H1 (cell line): ENCODE data around the gene NEDD4L. TPM values are rescaled to one million over a fixed set of nuclear protein-coding genes. Genes with fewer than 3 reads are reported as not detected.

ENCODE experiments used
- CHD7 ChIP-seq: fragments of 300-600 bp; sonication (generic); IDR thresholded peaks from 2 replicates; pipeline ENCODE4 v1.7.1; 2012; ENCODE audit warnings: low read length, moderate library complexity, mild to moderate bottlenecking, inconsistent platforms; ENCODE audit not compliant: insufficient replicate concordance
- polyA plus RNA-seq, 7 experiments: library from polyadenylated mRNA; depleted of rRNA in 3 of 7; stranded (reverse) in 5 of 7; unstranded in 2 of 7; fragments of >200 nt in 5 of 7; fragments of 200-250 nt in 2 of 7; gene quantifications; 1 replicate in 5 of 7; 2 replicates in 1 of 7; 4 replicates in 1 of 7; pipeline versions ENCODE4 v1.2.1 to v1.2.3, GENCODE V29; 2011 to 2013; ENCODE audit warnings: missing spikeins in 2 of 7, mixed read lengths in 2 of 7
- total RNA-seq: library from RNA; stranded (reverse); fragmentation: NEBNext Ultra II Directional; extraction: Animal tissue kit (Norgen Biotek cat#: 25700); gene quantifications from 2 replicates; pipeline ENCODE4 v1.2.1, GENCODE V29; 2021

NEDD4L gene
- total and polyA plus RNA-seq, 2 of the 8 experiments (the other 6 are each of a cell fraction or from before 2014, with no cell fraction given), result 37.3 to 69.8 TPM

GRCh38 chr18:58359218-58359617, 315.2 kb downstream of the NEDD4L start (continued):
- no peak for TF ChIP-seq CHD7
